PC-3 (cell line): ENCODE data around the gene CTSC.

Experiments
- EZH2phosphoT487 ChIP-seq: fragments of 300-600 bp; sonication (generic); IDR thresholded peaks from 2 replicates; pipeline ENCODE4 v1.6.1; 2018; ENCODE audit warnings: mild to moderate bottlenecking, antibody characterized with exemption, low read length, borderline replicate concordance
- TF ChIP-seq, protein P1 (sequence below): fragments of 300-600 bp; sonication (generic); conservative IDR thresholded peaks from 2 replicates; pipeline ENCODE4 v1.5.1; 2017; ENCODE audit warnings: antibody characterized with exemption, low read depth, mild to moderate bottlenecking, low read length

DNA sequence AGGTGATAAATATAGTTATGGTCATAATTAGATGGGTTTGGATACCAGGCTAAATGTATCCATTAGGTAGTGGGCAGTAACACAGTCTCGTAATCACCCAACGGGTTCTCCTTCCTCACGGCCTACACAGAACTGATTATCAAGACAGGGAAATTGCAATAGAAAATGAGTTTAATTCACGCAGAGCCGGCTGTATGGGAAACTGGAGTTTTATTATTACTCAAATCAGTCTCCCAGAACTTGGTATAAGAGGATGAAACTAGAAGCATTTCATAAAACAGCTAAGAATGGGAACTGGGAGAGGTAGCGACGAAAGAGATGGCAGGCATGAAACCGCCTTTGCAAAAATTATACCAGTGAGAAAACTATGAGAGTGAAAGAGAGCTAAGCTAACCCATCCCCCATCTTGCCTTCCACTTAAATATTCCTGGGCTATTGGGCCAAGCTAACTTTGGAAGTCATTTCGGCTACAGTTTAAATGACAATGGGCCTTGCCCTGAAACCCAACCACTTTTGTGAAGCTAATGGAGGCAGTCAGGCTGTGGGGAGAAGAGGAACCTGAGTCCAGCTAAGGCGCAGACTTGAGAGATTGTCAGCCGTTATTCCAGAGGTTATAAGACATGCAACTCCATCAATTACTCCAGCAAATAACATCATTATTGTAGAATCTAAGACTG, 29.6 kb downstream of the CTSC start:
- TF ChIP-seq, protein P1, sequence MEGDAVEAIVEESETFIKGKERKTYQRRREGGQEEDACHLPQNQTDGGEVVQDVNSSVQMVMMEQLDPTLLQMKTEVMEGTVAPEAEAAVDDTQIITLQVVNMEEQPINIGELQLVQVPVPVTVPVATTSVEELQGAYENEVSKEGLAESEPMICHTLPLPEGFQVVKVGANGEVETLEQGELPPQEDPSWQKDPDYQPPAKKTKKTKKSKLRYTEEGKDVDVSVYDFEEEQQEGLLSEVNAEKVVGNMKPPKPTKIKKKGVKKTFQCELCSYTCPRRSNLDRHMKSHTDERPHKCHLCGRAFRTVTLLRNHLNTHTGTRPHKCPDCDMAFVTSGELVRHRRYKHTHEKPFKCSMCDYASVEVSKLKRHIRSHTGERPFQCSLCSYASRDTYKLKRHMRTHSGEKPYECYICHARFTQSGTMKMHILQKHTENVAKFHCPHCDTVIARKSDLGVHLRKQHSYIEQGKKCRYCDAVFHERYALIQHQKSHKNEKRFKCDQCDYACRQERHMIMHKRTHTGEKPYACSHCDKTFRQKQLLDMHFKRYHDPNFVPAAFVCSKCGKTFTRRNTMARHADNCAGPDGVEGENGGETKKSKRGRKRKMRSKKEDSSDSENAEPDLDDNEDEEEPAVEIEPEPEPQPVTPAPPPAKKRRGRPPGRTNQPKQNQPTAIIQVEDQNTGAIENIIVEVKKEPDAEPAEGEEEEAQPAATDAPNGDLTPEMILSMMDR: no peak
- TF ChIP-seq EZH2phosphoT487: no peak
